K562 (cell line): ENCODE data around the gene PSPH. TPM values are rescaled to one million over a fixed set of nuclear protein-coding genes. Genes with fewer than 3 reads are reported as not detected.

Source experiments
- ATAC-seq: fragments of 200-7000 bp; cut with Tn5 transposase; 3 replicates; pipeline ENCODE4 v1.9.1; 2020; ENCODE audit warnings: moderate library complexity
- BruUV-seq: library from RNA; stranded (reverse); fragments of 400-500 nt; replicated peaks from 2 replicates; lab custom pipeline; 2021; lab: Mats Ljungman, UMichigan
- CTCF ChIA-PET: fragments of 300-600 bp; formaldehyde crosslinking; extraction: SDS; loops from one replicate; lab custom pipeline; 2021; ENCODE audit warnings: low intra/inter-chr PET ratio; lab: Yijun Ruan, JAX
- POLR2A ChIA-PET: fragments of 300-600, 350-650 bp; sonication (Branson Sonifier 250); formaldehyde crosslinking; extraction: SDS; loops from one replicate; lab custom pipeline; 2021; ENCODE audit warnings: antibody characterized with exemption, inconsistent platforms; lab: Yijun Ruan, JAX
- DNase-seq, 4 experiments: peaks; one replicate each; pipeline versions ENCODE4 v3.0.0 to v3.0.0-alpha.2; 2011 to 2018; ENCODE audit warnings: low spot score in 3 of 4, mixed read lengths in 3 of 4; ENCODE audit errors: extremely low read depth in 1 of 4
- FAIRE-seq: peaks from 2 replicates; lab custom pipeline; 2011; peaks lifted over from hg19 to GRCh38; lab: Jason Lieb, UNC
- H2AFZ ChIP-seq: 2 replicates; pipeline ENCODE4 v1.6.0; 2011; ENCODE audit warnings: low read depth, low read length, control low read depth, inconsistent platforms
- H3K27ac ChIP-seq: fragments of 200-600 bp; 3 replicates; pipeline ENCODE4 v1.8.0; 2011; ENCODE audit warnings: low read depth, mild to moderate bottlenecking, control low read depth, inconsistent platforms, low read length, moderate library complexity, mixed read lengths; ENCODE audit errors: extremely low read depth
- H3K27me3 ChIP-seq, 2 experiments: fragments of 300-600 bp in 1 of 2; 2 replicates in 1 of 2; 3 replicates in 1 of 2; pipeline versions ENCODE4 v1.6.0 to v1.8.0; 2011; ENCODE audit warnings: inconsistent platforms in 2 of 2, low read length in 2 of 2, mild to moderate bottlenecking in 1 of 2, mixed read lengths in 1 of 2, moderate library complexity in 1 of 2; ENCODE audit not compliant: control insufficient read depth in 2 of 2, insufficient read depth in 2 of 2
- H3K36me3 ChIP-seq: fragments of 300-600 bp; 3 replicates; pipeline ENCODE4 v1.8.0; 2011; ENCODE audit warnings: mild to moderate bottlenecking, low read length, inconsistent platforms; ENCODE audit not compliant: control insufficient read depth, insufficient read depth
- H3K4me1 ChIP-seq, 2 experiments: fragments of 200-600 bp in 1 of 2; replicated peaks in 1 of 2; 2 replicates in 1 of 2; 3 replicates in 1 of 2; pipeline versions ENCODE4 v1.5.1 to v1.8.0; 2011; ENCODE audit warnings: inconsistent platforms in 2 of 2, low read length in 2 of 2, mild to moderate bottlenecking in 1 of 2, mixed read lengths in 1 of 2, moderate library complexity in 1 of 2; ENCODE audit not compliant: control insufficient read depth in 2 of 2, insufficient read depth in 2 of 2
- H3K4me2 ChIP-seq: 2 replicates; pipeline ENCODE4 v1.6.1; 2011; ENCODE audit warnings: low read length, control low read depth, inconsistent platforms, mixed read lengths; ENCODE audit not compliant: insufficient read depth
- H3K4me3 ChIP-seq: fragments of 200-600 bp; sonication (generic), shearing (Covaris generic); 2 replicates; pipeline ENCODE4 v1.5.1; 2016; ENCODE audit warnings: control low read depth, inconsistent platforms
- H3K79me2 ChIP-seq: fragments of 200-600 bp; 3 replicates; pipeline ENCODE4 v1.8.0; 2011; ENCODE audit warnings: low read length, inconsistent platforms; ENCODE audit not compliant: control insufficient read depth, insufficient read depth
- H3K9ac ChIP-seq, 2 experiments: 2 replicates each; pipeline versions ENCODE4 v1.6.0 to v1.6.1; 2011; ENCODE audit warnings: low read depth in 2 of 2, low read length in 2 of 2, control low read depth in 1 of 2, inconsistent platforms in 1 of 2, mild to moderate bottlenecking in 1 of 2, mixed read lengths in 1 of 2; ENCODE audit not compliant: insufficient read depth in 1 of 2
- H3K9me1 ChIP-seq: one replicate; pipeline ENCODE4 v1.6.0; 2011; ENCODE audit warnings: inconsistent platforms, mild to moderate bottlenecking, low read length, moderate library complexity; ENCODE audit not compliant: control insufficient read depth, insufficient read depth
- H3K9me3 ChIP-seq: replicated peaks from 2 replicates; pipeline ENCODE4 v1.5.1; 2011; ENCODE audit warnings: low read depth, low read length, inconsistent platforms; ENCODE audit not compliant: control insufficient read depth, insufficient read depth
- H4K20me1 ChIP-seq: replicated peaks from 2 replicates; pipeline ENCODE4 v1.6.1; 2011; ENCODE audit warnings: low read length, inconsistent platforms, mixed read lengths; ENCODE audit not compliant: control insufficient read depth, insufficient read depth
- CUX1 ChIP-seq: fragments of 200-800 bp; sonication (Bioruptor generic); IDR thresholded peaks from 2 replicates; pipeline ENCODE4 v1.6.1; 2016; ENCODE audit warnings: missing genetic modification characterization, missing compliant biosample characterization
- FUS ChIP-seq: fragments of 200-400 bp; formaldehyde crosslinking; optimal IDR thresholded peaks from 2 replicates; pipeline ENCODE3; 2017; ENCODE audit warnings: low read depth, low read length
- HDAC1 ChIP-seq, 2 experiments: fragments of 450-650 bp; IDR thresholded peaks; 2 replicates each; pipeline ENCODE4 v1.6.1; 2016 to 2017; ENCODE audit warnings: inconsistent platforms in 1 of 2, mild to moderate bottlenecking in 1 of 2, moderate library complexity in 1 of 2
- HDAC6 ChIP-seq: IDR thresholded peaks from 2 replicates; pipeline ENCODE4 v1.6.1; 2012; ENCODE audit warnings: low read depth, mild to moderate bottlenecking, control low read depth, inconsistent platforms, low read length, moderate library complexity
- HLTF ChIP-seq: fragments of 450-650 bp; IDR thresholded peaks from 2 replicates; pipeline ENCODE4 v1.6.1; 2016
- HMBOX1 ChIP-seq: sonication (generic); IDR thresholded peaks from 2 replicates; pipeline ENCODE4 v1.6.1; 2016
- HMGN3 ChIP-seq: IDR thresholded peaks from 2 replicates; pipeline ENCODE4 v1.6.1; 2011; ENCODE audit warnings: borderline replicate concordance, low read depth, mild to moderate bottlenecking, mixed read lengths, low read length; ENCODE audit not compliant: insufficient read length; ENCODE audit errors: extremely low read depth
- SAFB2 ChIP-seq: fragments of 200-400 bp; formaldehyde crosslinking; IDR thresholded peaks from 2 replicates; pipeline ENCODE4 v1.6.1; 2018; ENCODE audit warnings: borderline replicate concordance, low read length, low read depth, moderate library complexity; ENCODE audit not compliant: severe bottlenecking
- SMAD2 ChIP-seq: fragments of 150-350 bp; IDR thresholded peaks from 2 replicates; pipeline ENCODE4 v1.6.1; 2014; ENCODE audit warnings: low read depth, mild to moderate bottlenecking, low read length
- SRF ChIP-seq, 2 experiments: fragments of 250-450, 450-650 bp in 1 of 2; sonication (Bioruptor Pico) in 1 of 2; sonication (generic) in 1 of 2; formaldehyde crosslinking; IDR thresholded peaks; 2 replicates each; pipeline versions ENCODE4 v1.5.0 to v1.5.1; 2020 to 2022; ENCODE audit warnings: mild to moderate bottlenecking in 1 of 2, missing genetic modification reagents in 1 of 2
- THRA ChIP-seq: fragments of 450-650 bp; IDR thresholded peaks from 2 replicates; pipeline ENCODE4 v1.6.1; 2017; ENCODE audit warnings: mild to moderate bottlenecking, moderate library complexity
- ZBTB17 ChIP-seq: fragments of 450-650 bp; formaldehyde crosslinking; IDR thresholded peaks from 2 replicates; pipeline ENCODE4 v1.4.0; 2020; ENCODE audit warnings: mild to moderate bottlenecking
- ZBTB2 ChIP-seq: fragments of 450-650 bp; IDR thresholded peaks from 2 replicates; pipeline ENCODE4 v1.6.1; 2016; ENCODE audit warnings: antibody characterized with exemption
- WGBS: fragments of 100-300 bp; shearing (Covaris generic); methylation state at CpG from one replicate; pipeline ENCODE4 v1.1.6; 2016; ENCODE audit warnings: low coverage, mixed read lengths; ENCODE audit not compliant: insufficient coverage; ENCODE audit errors: missing lambda C conversion rate; 5-methylcytosine and 5-hydroxymethylcytosine counted together
- in situ Hi-C: fragments of 300-500 bp; cut with MboI; formaldehyde crosslinking; loops from 4 replicates; pipeline ENCODE4 v1.15.0; 2018; ENCODE audit warnings: inconsistent platforms, mixed read lengths
- intact Hi-C: fragments of 100-400 bp; cut with micrococcal nuclease; formaldehyde crosslinking; loops from 2 replicates; pipeline ENCODE4 v1.14.2; 2022
- polyA plus RNA-seq, 8 experiments: library from polyadenylated mRNA; depleted of rRNA in 4 of 8; stranded (reverse) in 5 of 8; unstranded in 3 of 8; fragments of >200 nt; fragmentation: Nextera tagmentation in 2 of 8; fragmentation: Illumina TruSeq in 1 of 8; extraction: Ambion mirVana in 2 of 8; extraction: Trizol in 1 of 8; gene quantifications; 2 replicates each; pipeline versions ENCODE4 v1.2.1 to v1.2.3, GENCODE V29; 2011 to 2014; ENCODE audit warnings: inconsistent platforms in 1 of 8, missing spikeins in 1 of 8
- total RNA-seq, 7 experiments: library from RNA; depleted of rRNA in 6 of 7; stranded (reverse); fragments of >200 nt in 6 of 7; fragmentation: Illumina TruSeq in 2 of 7; extraction: Trizol in 2 of 7; gene quantifications; 2 replicates each; pipeline versions ENCODE4 v1.2.1 to v1.2.3, GENCODE V29; 2011 to 2021; ENCODE audit warnings: low replicate concordance in 1 of 7

Gene PSPH
- total and polyA plus RNA-seq, 9 of the 15 experiments (the other 6 are each of a cell fraction or from before 2014, with no cell fraction given): 6.3 to 46.8 (median 20.2) TPM

GRCh38 chr7:56091591-56091990, 40.3 kb upstream of the PSPH start:
- Histone ChIP-seq H2AFZ (no peak overlapping the region), H3K36me3 (peaks cover 4% of the 10 kb centered on the region; the same call in 1 of the 3 replicates), H3K9me3 (no peaks in the 10 kb centered on the region), H3K4me2 (no peak overlapping the region), H3K9me1 (peaks cover 2% of the 10 kb centered on the region), H3K4me3 (no peak overlapping the region), H3K27ac (no peak overlapping the region), H3K9ac (no peak overlapping the region), H3K79me2 (no peaks in the 10 kb centered on the region), H4K20me1 (no peaks in the 10 kb centered on the region), H3K27me3 (no peaks in the 10 kb centered on the region), H3K4me1 (peaks cover 0 to 8% of the 10 kb centered on the region in 2 experiments; a peak in 1 of 5 replicates)
- DNase-seq: no peak
- intact Hi-C loops (no loop called here), in situ Hi-C loops (no loop called here)
- 85% methylated on average over 3 of the region's 3 CpGs for WGBS
- CTCF ChIA-PET: no interaction called here
- POLR2A ChIA-PET: interaction anchor here (0.9 to 3.3 kb wide), 2 partner anchors 8 to 13 kb away, joined by 4 to 16 read pairs; no protein-coding TSS in a partner anchor
- ATAC-seq: no peak
- no peak for FAIRE-seq
- BruUV-seq: no TSS peak
- TF ChIP-seq ZBTB2 (no peak), HDAC6 (no peak), FUS (no peak), HMGN3 (no peak), CUX1 (CRISPR knock-in tag) (no peak), SMAD2 (no peak), SAFB2 (no peak), HMBOX1 (no peak), SRF (CRISPR knock-in tag; IDR thresholded peaks at IDR 0.05) (no peak), ZBTB17 (CRISPR knock-in tag) (no peak), THRA (no peak), HDAC1 (IDR thresholded peaks at IDR 0.05) (no peak), HLTF (no peak)
